Measurements from ENCODE around the gene PLCD1.
A peak's percentile ranks its signal among the peaks of the same experiment; 100 is the strongest.

Gene PLCD1

GRCh38 chr3:38002291-38002876 lies 27.1 kb downstream of the PLCD1 start:
- TF ChIP-seq CTCF (IDR thresholded peaks at IDR 0.05), result no peak

GRCh38 chr3:38001456-38002081 lies 27.9 kb downstream of the PLCD1 start:
- TF ChIP-seq CTCF (IDR thresholded peaks at IDR 0.05), result peak; percentile 57

- no peak for TF ChIP-seq CTCF (IDR thresholded peaks at IDR 0.05)
Observed at GRCh38 chr3:38000965-38001455, 28.4 kb downstream of the PLCD1 start.

- TF ChIP-seq CTCF (IDR thresholded peaks at IDR 0.05), result no peak
Observed at GRCh38 chr3:38000242-38000916, 29.1 kb downstream of the PLCD1 start.

- no peak for TF ChIP-seq CTCF (IDR thresholded peaks at IDR 0.05)
Observed at GRCh38 chr3:37999836-38000235, 29.6 kb downstream of the PLCD1 start.

- TF ChIP-seq CTCF (IDR thresholded peaks at IDR 0.05), result no peak
Observed at GRCh38 chr3:37997791-37998370, 31.6 kb downstream of the PLCD1 start.

- TF ChIP-seq CTCF (IDR thresholded peaks at IDR 0.05), result no peak
Observed at GRCh38 chr3:37997342-37997741, 32.1 kb downstream of the PLCD1 start.
